GM13976 (cell line): ENCODE results near the gene SLC25A22.

Experiments used
- DNase-seq: peaks from one replicate; pipeline ENCODE4 v3.0.0; 2012; ENCODE audit warnings: low spot score
- in situ Hi-C: fragments of 300-500 bp; cut with MboI; formaldehyde crosslinking; loops from one replicate; pipeline ENCODE4 v1.12.0; 2022; ENCODE audit warnings: low sequenced_read_pairs, mixed read lengths, inconsistent platforms; ENCODE audit not compliant: unreplicated experiment
- TF ChIP-seq, protein P1 (sequence below): IDR thresholded peaks from 2 replicates; pipeline ENCODE4 v1.5.1; 2012; ENCODE audit warnings: borderline replicate concordance, mild to moderate bottlenecking; ENCODE audit not compliant: insufficient read depth; ENCODE audit errors: extremely low read depth, missing control alignments, control extremely low read depth

Gene SLC25A22

GRCh38 chr11:788953-789940 is 8.8 kb downstream of the SLC25A22 start:
- TF ChIP-seq, protein P1, sequence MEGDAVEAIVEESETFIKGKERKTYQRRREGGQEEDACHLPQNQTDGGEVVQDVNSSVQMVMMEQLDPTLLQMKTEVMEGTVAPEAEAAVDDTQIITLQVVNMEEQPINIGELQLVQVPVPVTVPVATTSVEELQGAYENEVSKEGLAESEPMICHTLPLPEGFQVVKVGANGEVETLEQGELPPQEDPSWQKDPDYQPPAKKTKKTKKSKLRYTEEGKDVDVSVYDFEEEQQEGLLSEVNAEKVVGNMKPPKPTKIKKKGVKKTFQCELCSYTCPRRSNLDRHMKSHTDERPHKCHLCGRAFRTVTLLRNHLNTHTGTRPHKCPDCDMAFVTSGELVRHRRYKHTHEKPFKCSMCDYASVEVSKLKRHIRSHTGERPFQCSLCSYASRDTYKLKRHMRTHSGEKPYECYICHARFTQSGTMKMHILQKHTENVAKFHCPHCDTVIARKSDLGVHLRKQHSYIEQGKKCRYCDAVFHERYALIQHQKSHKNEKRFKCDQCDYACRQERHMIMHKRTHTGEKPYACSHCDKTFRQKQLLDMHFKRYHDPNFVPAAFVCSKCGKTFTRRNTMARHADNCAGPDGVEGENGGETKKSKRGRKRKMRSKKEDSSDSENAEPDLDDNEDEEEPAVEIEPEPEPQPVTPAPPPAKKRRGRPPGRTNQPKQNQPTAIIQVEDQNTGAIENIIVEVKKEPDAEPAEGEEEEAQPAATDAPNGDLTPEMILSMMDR = no peak
- in situ Hi-C loops = no loop called here
- no peak for DNase-seq

GRCh38 chr11:788009-788640 is 10.0 kb downstream of the SLC25A22 start:
- TF ChIP-seq, protein P1 = no peak
- in situ Hi-C loops = no loop called here
- no peak for DNase-seq

- DNase-seq = no peak
- TF ChIP-seq, protein P1 = no peak
- in situ Hi-C loops = no loop called here
Observed at GRCh38 chr11:787084-787675, 10.9 kb downstream of the SLC25A22 start.

GRCh38 chr11:786235-787083 is 11.6 kb downstream of the SLC25A22 start:
- in situ Hi-C loops = no loop called here
- no peak for DNase-seq
- TF ChIP-seq, protein P1 = no peak

GRCh38 chr11:783581-784015 is 14.5 kb downstream of the SLC25A22 start:
- TF ChIP-seq, protein P1 = no peak
- in situ Hi-C loops = no loop called here
- no peak for DNase-seq
